ENCODE measurements around the gene CEP41.

DNA sequence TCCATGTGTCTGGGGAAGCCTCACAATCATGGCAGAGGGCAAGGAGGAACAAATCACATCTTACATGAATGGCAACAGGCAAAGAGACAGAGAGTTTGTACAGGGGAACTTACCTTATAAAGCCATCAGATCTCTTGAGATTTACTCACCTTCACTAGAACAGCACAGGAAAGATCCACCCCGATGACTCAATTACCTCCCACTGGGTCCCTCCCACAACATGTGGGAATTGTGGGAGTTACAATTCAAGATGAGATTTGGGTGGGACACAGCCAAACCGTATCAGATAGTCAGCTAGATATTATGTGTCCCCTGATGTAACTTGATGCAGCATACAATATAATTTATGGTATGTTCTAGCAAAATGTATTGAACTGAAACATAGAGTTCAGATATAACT lies 14.1 kb upstream of the CEP41 start:
- TF ChIP-seq, protein P1, sequence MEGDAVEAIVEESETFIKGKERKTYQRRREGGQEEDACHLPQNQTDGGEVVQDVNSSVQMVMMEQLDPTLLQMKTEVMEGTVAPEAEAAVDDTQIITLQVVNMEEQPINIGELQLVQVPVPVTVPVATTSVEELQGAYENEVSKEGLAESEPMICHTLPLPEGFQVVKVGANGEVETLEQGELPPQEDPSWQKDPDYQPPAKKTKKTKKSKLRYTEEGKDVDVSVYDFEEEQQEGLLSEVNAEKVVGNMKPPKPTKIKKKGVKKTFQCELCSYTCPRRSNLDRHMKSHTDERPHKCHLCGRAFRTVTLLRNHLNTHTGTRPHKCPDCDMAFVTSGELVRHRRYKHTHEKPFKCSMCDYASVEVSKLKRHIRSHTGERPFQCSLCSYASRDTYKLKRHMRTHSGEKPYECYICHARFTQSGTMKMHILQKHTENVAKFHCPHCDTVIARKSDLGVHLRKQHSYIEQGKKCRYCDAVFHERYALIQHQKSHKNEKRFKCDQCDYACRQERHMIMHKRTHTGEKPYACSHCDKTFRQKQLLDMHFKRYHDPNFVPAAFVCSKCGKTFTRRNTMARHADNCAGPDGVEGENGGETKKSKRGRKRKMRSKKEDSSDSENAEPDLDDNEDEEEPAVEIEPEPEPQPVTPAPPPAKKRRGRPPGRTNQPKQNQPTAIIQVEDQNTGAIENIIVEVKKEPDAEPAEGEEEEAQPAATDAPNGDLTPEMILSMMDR (conservative IDR thresholded peaks at IDR 0.05; ENCODE audit: low read length) = no peak
- no peak for TF ChIP-seq EZH2phosphoT487 (IDR thresholded peaks at IDR 0.05; ENCODE audit: borderline replicate concordance, low read depth, low read length)
